ENCODE measurements around the gene KL. TPM values are rescaled to one million over a fixed set of nuclear protein-coding genes. Genes with fewer than 3 reads are reported as not detected.

The KL gene
- polyA plus RNA-seq, 1 experiment = not detected

- H3K9me3 ChIP-seq (ENCODE audit: control insufficient read depth, insufficient read depth, low read length) = no peaks in the 10 kb centered on the region
- no peaks in the 10 kb centered on the region for H3K27me3 ChIP-seq (ENCODE audit: control insufficient read depth, insufficient read depth, low read length)
- H3K27ac ChIP-seq (ENCODE audit: low read depth, low read length) = no peak overlapping the region
- TF ChIP-seq, protein P1, sequence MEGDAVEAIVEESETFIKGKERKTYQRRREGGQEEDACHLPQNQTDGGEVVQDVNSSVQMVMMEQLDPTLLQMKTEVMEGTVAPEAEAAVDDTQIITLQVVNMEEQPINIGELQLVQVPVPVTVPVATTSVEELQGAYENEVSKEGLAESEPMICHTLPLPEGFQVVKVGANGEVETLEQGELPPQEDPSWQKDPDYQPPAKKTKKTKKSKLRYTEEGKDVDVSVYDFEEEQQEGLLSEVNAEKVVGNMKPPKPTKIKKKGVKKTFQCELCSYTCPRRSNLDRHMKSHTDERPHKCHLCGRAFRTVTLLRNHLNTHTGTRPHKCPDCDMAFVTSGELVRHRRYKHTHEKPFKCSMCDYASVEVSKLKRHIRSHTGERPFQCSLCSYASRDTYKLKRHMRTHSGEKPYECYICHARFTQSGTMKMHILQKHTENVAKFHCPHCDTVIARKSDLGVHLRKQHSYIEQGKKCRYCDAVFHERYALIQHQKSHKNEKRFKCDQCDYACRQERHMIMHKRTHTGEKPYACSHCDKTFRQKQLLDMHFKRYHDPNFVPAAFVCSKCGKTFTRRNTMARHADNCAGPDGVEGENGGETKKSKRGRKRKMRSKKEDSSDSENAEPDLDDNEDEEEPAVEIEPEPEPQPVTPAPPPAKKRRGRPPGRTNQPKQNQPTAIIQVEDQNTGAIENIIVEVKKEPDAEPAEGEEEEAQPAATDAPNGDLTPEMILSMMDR (IDR thresholded peaks at IDR 0.05; ENCODE audit: low read depth, low read length) = no peak
- H3K4me3 ChIP-seq (ENCODE audit: low read depth, low read length) = no peak overlapping the region
- ChIA-PET CTCF (interaction anchor here (1.3 kb wide), 1 partner anchor 19 kb away, joined by 3 read pairs; no protein-coding TSS in a partner anchor), POLR2A (no interaction called here)
- DNase-seq (ENCODE audit: low read depth, low spot score) = no peak
Measured at GRCh38 chr13:33076001-33076992, 60.1 kb downstream of the KL start.

DNA sequence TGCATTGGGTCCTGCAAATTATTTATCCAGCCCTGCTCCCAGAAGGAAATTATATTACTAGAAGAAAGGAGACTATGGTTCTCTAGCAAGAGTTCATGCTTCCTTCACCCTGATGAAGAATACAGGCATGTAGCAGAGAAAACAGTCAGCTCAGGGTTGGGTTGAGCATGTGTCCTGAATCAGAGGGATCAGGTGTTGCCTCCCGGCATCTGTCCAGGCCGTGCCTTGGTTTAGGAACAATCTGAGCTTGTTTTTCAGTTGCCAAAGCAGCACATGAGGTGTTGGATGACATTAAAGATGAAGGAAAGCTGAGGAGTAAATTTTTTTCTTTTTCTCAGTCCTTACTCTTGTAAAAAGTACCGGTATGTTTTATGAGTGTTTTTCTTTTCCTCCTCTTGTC, 62.0 kb downstream of the KL start:
- ChIA-PET POLR2A (no interaction called here), CTCF (no interaction called here)
- TF ChIP-seq, protein P1 (IDR thresholded peaks at IDR 0.05; ENCODE audit: low read depth, low read length) = no peak

GRCh38 chr13:33079960-33080359, 63.7 kb downstream of the KL start:
- H3K27ac ChIP-seq (ENCODE audit: low read depth, low read length) = no peak overlapping the region
- no peak for DNase-seq (ENCODE audit: low read depth, low spot score)
- H3K9me3 ChIP-seq (ENCODE audit: control insufficient read depth, insufficient read depth, low read length) = no peaks in the 10 kb centered on the region
- POLR2A ChIA-PET = no interaction called here
- TF ChIP-seq, protein P1 (IDR thresholded peaks at IDR 0.05; ENCODE audit: low read depth, low read length) = no peak
- no peak overlapping the region for H3K4me3 ChIP-seq (ENCODE audit: low read depth, low read length)
- CTCF ChIA-PET = no interaction called here
- no peaks in the 10 kb centered on the region for H3K27me3 ChIP-seq (ENCODE audit: control insufficient read depth, insufficient read depth, low read length)

More for the DNA sequence above, 62.0 kb downstream of the KL start:
- no peak for DNase-seq (ENCODE audit: low read depth, low spot score)
- Histone ChIP-seq H3K27ac (ENCODE audit: low read depth, low read length) (no peak overlapping the region), H3K27me3 (ENCODE audit: control insufficient read depth, insufficient read depth, low read length) (no peaks in the 10 kb centered on the region), H3K4me3 (ENCODE audit: low read depth, low read length) (no peak overlapping the region), H3K9me3 (ENCODE audit: control insufficient read depth, insufficient read depth, low read length) (no peaks in the 10 kb centered on the region)

DNA sequence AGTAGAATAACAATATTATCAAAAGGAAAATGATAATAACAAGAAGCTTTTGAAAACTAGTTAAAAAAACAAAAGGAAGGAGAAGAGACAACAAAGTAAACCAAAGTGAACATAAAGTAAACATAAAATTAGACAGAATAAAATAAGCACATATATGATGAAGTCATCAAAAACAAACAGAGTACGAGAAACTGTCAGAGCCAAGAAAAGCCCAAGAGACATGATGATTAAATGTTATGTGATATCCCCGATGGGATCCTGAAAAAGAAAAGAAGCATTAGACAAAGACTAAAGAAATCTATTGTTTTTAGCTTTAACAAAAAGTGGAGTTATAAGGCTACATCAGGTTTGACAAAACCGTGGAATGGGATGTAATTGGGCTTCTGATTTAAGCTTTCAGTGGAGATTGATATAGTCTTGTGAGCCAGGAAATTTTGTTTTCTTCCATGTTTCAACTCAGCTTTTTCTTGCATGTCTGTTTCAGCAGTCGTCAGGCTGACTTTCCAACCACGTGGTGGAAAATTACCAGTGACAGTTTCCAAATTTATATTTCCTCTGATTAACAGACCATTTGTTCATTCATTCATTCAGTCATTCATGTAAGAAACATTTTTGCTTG, 64.9 kb downstream of the KL start:
- ChIA-PET CTCF (no interaction called here), POLR2A (no interaction called here)
- no peak overlapping the region for H3K27ac ChIP-seq (ENCODE audit: low read depth, low read length)

More for the DNA sequence above, 64.9 kb downstream of the KL start:
- TF ChIP-seq, protein P1 (IDR thresholded peaks at IDR 0.05; ENCODE audit: low read depth, low read length) = no peak
- Histone ChIP-seq H3K4me3 (ENCODE audit: low read depth, low read length) (no peak overlapping the region), H3K9me3 (ENCODE audit: control insufficient read depth, insufficient read depth, low read length) (no peaks in the 10 kb centered on the region), H3K27me3 (ENCODE audit: control insufficient read depth, insufficient read depth, low read length) (no peaks in the 10 kb centered on the region)
- DNase-seq (ENCODE audit: low read depth, low spot score) = no peak

Measured in AG04450 (cell line).